ENCODE data around the gene DSP. TPM values are rescaled to one million over a fixed set of nuclear protein-coding genes. Genes with fewer than 3 reads are reported as not detected.

The DSP gene
- total RNA-seq, 1 donor from 2014 or later: 7.2 TPM

DNA sequence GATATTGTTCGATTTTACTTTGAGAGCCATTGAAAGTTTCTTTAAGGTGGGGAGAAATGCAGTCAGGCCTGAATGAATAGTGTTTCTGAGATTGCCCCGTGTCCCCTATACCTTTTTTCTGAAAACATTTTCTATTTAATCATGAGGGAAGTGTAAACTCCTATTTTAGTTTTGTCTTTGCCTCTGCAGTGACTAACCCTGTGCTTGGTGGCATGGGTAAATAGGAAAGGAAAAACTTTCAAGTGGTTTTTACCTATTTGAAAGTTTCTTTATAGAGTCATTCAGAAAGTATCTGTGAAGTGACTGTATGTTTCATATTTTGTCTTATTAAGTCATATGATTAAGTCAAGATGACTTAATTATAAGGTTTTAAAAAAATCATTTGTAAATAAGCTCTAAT lies 63.0 kb downstream of the DSP start:
- no peaks in the 10 kb centered on the region for H3K27me3 ChIP-seq
- no peaks in the 10 kb centered on the region for H3K4me1 ChIP-seq
- H3K4me3 ChIP-seq: no peak overlapping the region
- TF ChIP-seq, protein P1, sequence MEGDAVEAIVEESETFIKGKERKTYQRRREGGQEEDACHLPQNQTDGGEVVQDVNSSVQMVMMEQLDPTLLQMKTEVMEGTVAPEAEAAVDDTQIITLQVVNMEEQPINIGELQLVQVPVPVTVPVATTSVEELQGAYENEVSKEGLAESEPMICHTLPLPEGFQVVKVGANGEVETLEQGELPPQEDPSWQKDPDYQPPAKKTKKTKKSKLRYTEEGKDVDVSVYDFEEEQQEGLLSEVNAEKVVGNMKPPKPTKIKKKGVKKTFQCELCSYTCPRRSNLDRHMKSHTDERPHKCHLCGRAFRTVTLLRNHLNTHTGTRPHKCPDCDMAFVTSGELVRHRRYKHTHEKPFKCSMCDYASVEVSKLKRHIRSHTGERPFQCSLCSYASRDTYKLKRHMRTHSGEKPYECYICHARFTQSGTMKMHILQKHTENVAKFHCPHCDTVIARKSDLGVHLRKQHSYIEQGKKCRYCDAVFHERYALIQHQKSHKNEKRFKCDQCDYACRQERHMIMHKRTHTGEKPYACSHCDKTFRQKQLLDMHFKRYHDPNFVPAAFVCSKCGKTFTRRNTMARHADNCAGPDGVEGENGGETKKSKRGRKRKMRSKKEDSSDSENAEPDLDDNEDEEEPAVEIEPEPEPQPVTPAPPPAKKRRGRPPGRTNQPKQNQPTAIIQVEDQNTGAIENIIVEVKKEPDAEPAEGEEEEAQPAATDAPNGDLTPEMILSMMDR (IDR thresholded peaks at IDR 0.05): no peak
- no peak for DNase-seq (ENCODE audit: low spot score in 2 of 2)
- intact Hi-C loops (cut with DNase I): no loop called here
- H3K36me3 ChIP-seq: peaks cover 55 to 94% of the 10 kb centered on the region in 2 donors
- H3K27ac ChIP-seq: no peak overlapping the region
- no peaks in the 10 kb centered on the region for H3K9me3 ChIP-seq

DNA sequence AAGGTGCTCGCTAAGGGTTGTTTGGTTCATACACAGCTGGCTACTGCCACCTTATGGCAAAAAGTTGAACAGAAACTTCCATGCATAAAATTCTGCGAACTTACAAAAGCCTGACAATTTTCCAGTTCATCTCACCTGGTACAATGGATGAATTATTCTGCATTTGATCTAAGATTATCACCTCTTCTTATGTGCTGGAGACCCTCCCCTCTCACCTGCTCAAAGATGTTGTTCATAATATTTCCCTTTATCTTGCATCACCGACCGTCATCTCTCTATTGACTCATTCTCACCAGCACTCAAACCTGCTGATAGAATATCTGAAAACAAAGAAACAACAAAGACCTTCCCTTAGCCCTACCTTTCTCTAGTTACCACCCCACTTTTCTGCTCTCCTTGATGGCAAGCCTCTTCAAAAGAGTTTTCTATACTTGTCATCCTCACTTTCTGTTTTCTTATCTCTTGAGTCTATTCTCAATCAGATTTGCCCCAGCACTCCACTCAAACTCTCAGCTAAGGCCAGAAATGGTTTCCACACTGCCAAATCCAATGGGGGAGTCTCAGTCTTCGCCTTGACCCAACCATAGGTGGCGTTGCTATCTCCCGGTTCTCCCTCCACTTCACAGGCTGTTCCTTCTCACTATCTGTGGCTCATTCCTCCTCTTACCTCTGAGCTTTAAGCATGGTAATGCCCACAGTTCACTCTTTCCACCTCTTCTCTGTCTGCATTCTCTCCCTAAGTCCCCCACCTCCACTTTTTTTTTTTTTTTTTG lies 74.3 kb downstream of the DSP start:
- no peaks in the 10 kb centered on the region for H3K9me3 ChIP-seq
- no peaks in the 10 kb centered on the region for H3K4me1 ChIP-seq
- H3K27ac ChIP-seq: no peak overlapping the region
- H3K4me3 ChIP-seq: peak overlapping the region in 1 of 2 donors; percentile 5
- DNase-seq (ENCODE audit: low spot score in 2 of 2): no peak
- H3K27me3 ChIP-seq: no peaks in the 10 kb centered on the region
- intact Hi-C loops (cut with DNase I): loop anchor here (1.0 to 10.0 kb wide), 2 partner anchors 339 to 941 kb away; no protein-coding TSS in a partner anchor
- H3K36me3 ChIP-seq: peaks cover 3 to 9% of the 10 kb centered on the region in 2 donors
- TF ChIP-seq, protein P1 (IDR thresholded peaks at IDR 0.05): peak; percentile 41 to 76 (median 58)

DNA sequence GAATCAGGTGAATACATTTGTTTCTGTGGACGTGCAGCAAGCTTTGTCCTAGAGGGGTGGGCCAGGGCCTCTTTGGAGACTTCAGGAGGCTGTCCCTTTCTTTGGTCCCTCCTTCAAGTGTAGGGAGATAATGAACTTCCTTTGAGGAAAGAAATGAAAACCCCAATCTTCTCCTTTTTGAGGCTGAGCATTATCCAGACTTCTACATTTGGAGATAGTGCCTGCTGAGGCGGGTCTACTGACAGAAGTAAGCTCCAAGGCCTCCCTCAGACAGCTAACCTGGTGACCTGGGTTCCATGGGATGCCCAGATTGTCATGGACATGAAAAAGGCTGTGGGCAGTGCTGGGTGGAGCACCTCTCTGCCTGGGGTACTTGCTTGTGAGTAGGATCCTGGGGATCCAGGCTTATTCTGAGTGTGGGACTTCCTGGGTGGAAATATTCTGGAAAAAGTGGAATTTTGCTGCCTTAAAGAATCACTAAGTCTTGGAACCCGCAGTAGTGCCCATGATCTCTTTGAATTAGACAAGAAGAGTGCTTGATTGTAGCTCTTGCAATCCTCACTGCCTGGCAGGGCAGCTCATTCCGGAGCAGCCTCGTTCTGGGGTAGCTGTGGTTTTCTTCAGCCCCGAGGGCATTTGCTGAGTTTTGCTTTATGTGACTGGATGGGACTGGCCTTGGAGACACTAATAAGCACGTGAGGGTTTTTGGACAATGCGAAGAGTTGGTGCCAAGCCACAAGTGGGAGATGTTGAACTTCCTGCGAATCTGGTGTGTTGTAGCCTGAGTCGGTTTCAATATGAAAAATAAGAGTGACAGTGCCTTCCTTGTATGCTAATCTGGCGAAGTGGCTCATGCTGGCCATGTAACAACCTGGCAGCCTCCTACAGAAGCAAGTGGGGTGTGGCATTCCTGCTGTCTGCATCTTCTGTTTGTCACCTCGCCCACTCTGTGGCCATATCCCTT lies 76.6 kb downstream of the DSP start:
- intact Hi-C loops (cut with DNase I): loop anchor here (10.0 kb wide), 1 partner anchor 943 kb away; no protein-coding TSS in a partner anchor
- Histone ChIP-seq H3K36me3 (peaks cover 0 to under 1% of the 10 kb centered on the region in 2 donors), H3K27me3 (no peaks in the 10 kb centered on the region), H3K4me1 (no peaks in the 10 kb centered on the region), H3K9me3 (no peaks in the 10 kb centered on the region), H3K4me3 (no peak overlapping the region), H3K27ac (peak overlapping the region in 1 of 2 donors; percentile 21)
- DNase-seq (ENCODE audit: low spot score in 2 of 2): peak; percentile 56 to 72
- TF ChIP-seq, protein P1 (IDR thresholded peaks at IDR 0.05): no peak

DNA sequence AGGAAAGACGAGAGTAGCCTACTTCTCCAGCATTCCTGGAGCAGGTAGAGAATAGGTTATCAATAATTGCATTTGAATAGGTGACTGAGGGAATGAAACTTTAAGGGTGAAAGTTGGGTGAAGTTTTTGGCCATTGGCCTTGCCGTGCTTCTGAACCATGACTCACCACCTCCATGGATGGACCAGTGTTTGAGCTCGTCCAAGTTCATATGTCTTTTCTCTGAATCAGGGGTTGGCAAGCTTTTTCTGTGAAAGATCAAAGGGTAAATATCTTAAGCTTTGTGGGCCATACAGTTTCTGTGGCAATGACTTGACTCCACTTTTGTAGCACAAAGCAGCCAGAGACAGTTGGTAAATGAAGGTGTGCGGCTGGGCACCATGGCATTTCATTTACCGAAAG lies 80.3 kb downstream of the DSP start:
- TF ChIP-seq, protein P1 (IDR thresholded peaks at IDR 0.05): no peak
- Histone ChIP-seq H3K4me3 (no peak overlapping the region), H3K4me1 (no peaks in the 10 kb centered on the region), H3K36me3 (no peaks in the 10 kb centered on the region), H3K27ac (no peak overlapping the region), H3K9me3 (no peaks in the 10 kb centered on the region), H3K27me3 (no peaks in the 10 kb centered on the region)
- no peak for DNase-seq (ENCODE audit: low spot score in 2 of 2)
- intact Hi-C loops (cut with DNase I): no loop called here

DNA sequence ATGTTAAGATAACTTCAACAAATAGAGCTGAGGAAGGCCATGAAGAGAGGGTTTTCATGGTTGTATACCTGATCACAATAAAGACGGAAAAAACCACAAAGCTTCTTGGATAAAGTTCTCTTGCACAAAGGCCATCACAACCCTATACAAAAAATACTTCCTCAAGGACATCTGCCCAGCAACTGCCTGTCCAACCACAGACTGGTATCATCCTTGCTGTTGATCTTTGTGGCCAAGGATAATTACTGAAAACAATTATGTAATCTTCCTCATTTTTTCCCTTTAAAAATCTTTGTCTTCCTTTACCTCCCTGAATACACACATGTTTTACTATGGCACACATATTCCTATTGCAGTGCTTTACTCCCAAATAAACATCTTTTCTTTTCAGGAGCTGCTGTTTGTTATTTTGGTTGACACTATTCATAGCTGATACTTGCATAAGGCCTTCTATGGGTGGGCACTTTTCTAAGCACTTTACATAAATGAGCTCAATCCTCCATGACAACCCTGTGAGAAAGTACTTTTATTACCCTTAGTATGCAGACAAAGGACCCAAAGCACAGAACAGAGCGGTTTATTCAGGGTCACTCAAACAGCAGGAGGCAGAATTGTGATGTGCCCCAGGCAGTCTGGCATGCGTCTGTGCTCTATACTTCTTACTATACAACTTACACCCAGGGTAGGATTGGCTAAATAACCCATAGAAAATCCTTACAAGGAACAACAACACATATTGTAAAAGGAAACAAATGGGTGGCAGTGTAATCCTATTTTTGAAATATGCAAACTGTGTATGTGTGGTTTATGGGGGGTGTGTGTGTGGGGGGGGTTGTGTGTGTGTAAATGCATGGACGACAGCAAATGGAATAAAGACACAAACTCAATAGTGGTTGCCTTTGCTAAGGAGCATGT lies 83.6 kb downstream of the DSP start:
- H3K27me3 ChIP-seq: no peaks in the 10 kb centered on the region
- no peaks in the 10 kb centered on the region for H3K36me3 ChIP-seq
- H3K27ac ChIP-seq: no peak overlapping the region
- TF ChIP-seq, protein P1 (IDR thresholded peaks at IDR 0.05): no peak
- no peaks in the 10 kb centered on the region for H3K9me3 ChIP-seq
- no peak for DNase-seq (ENCODE audit: low spot score in 2 of 2)
- intact Hi-C loops (cut with DNase I): no loop called here
- no peaks in the 10 kb centered on the region for H3K4me1 ChIP-seq
- H3K4me3 ChIP-seq: no peak overlapping the region
